HG03159 (cell line): Measurements from ENCODE around the gene MRPL19.

Source experiments
- ATAC-seq: cut with Tn5 transposase; IDR thresholded peaks from one replicate; pipeline ENCODE4 v1.9.1; 2021; ENCODE audit warnings: mild to moderate bottlenecking, moderate library complexity; ENCODE audit not compliant: unreplicated experiment

The MRPL19 gene

GRCh38 chr2:75614162-75614651 lies 32.4 kb upstream of the MRPL19 start:
- ATAC-seq: no peak

- no peak for ATAC-seq
Measured at GRCh38 chr2:75616406-75616805, 30.2 kb upstream of the MRPL19 start.

GRCh38 chr2:75616933-75617332 lies 29.6 kb upstream of the MRPL19 start:
- ATAC-seq: no peak

GRCh38 chr2:75619956-75620740 lies 26.4 kb upstream of the MRPL19 start:
- no peak for ATAC-seq

GRCh38 chr2:75621228-75621627 lies 25.4 kb upstream of the MRPL19 start:
- ATAC-seq: no peak

- no peak for ATAC-seq
Measured at GRCh38 chr2:75622500-75622899, 24.1 kb upstream of the MRPL19 start.

GRCh38 chr2:75622929-75623328 lies 23.7 kb upstream of the MRPL19 start:
- no peak for ATAC-seq

- peak; percentile 91 for ATAC-seq
Measured at GRCh38 chr2:75627902-75628504, 18.6 kb upstream of the MRPL19 start.

GRCh38 chr2:75632091-75632701 lies 14.4 kb upstream of the MRPL19 start:
- no peak for ATAC-seq

- ATAC-seq: no peak
Measured at GRCh38 chr2:75632813-75633212, 13.8 kb upstream of the MRPL19 start.

GRCh38 chr2:75633620-75634019 lies 13.0 kb upstream of the MRPL19 start:
- no peak for ATAC-seq

- no peak for ATAC-seq
Measured at GRCh38 chr2:75634945-75635344, 11.6 kb upstream of the MRPL19 start.

- ATAC-seq: no peak
Measured at GRCh38 chr2:75637568-75637967, 9.0 kb upstream of the MRPL19 start.

- peak; percentile 94 for ATAC-seq
Measured at GRCh38 chr2:75640621-75641121, 5.9 kb upstream of the MRPL19 start.

- no peak for ATAC-seq
Measured at GRCh38 chr2:75641587-75641986, 5.0 kb upstream of the MRPL19 start.

- no peak for ATAC-seq
Measured at GRCh38 chr2:75643980-75644379, 2.6 kb upstream of the MRPL19 start.

- ATAC-seq: no peak
Measured at GRCh38 chr2:75645643-75646042, 940 bp upstream of the MRPL19 start.

- ATAC-seq: no peak
Measured at GRCh38 chr2:75646090-75646582, 447 bp upstream of the MRPL19 start.

GRCh38 chr2:75647771-75648170 lies 1.2 kb downstream of the MRPL19 start:
- ATAC-seq: no peak

- ATAC-seq: no peak
Measured at GRCh38 chr2:75654012-75654411, 7.4 kb downstream of the MRPL19 start.

- ATAC-seq: no peak
Measured at GRCh38 chr2:75655861-75656260, 9.3 kb downstream of the MRPL19 start.

GRCh38 chr2:75656563-75656962 lies 10.0 kb downstream of the MRPL19 start:
- ATAC-seq: no peak
